Osteocyte (in vitro differentiated cells): ENCODE results near the gene CREB5. TPM values are rescaled to one million over a fixed set of nuclear protein-coding genes. Genes with fewer than 3 reads are reported as not detected.

Experiments
- DNase-seq: peaks from one replicate; pipeline ENCODE4 v3.0.0; 2021; ENCODE audit warnings: mixed read lengths; ENCODE audit not compliant: unreplicated experiment; ENCODE audit errors: extremely low spot score
- H3K27ac Mint-ChIP-seq: one replicate; pipeline ENCODE4 v1.8.0; 2021; ENCODE audit warnings: mild to moderate bottlenecking, mixed read lengths; ENCODE audit not compliant: unreplicated experiment
- H3K27me3 Mint-ChIP-seq: one replicate; pipeline ENCODE4 v1.8.0; 2021; ENCODE audit warnings: mixed read lengths; ENCODE audit not compliant: unreplicated experiment
- H3K36me3 Mint-ChIP-seq: one replicate; pipeline ENCODE4 v1.8.0; 2021; ENCODE audit warnings: mixed read lengths; ENCODE audit not compliant: unreplicated experiment
- H3K4me1 Mint-ChIP-seq: one replicate; pipeline ENCODE4 v1.8.0; 2021; ENCODE audit warnings: mixed read lengths; ENCODE audit not compliant: unreplicated experiment
- H3K4me3 Mint-ChIP-seq: one replicate; pipeline ENCODE4 v1.8.0; 2021; ENCODE audit warnings: mild to moderate bottlenecking, moderate library complexity, mixed read lengths; ENCODE audit not compliant: unreplicated experiment
- H3K9me3 Mint-ChIP-seq: one replicate; pipeline ENCODE4 v1.8.0; 2021; ENCODE audit warnings: mixed read lengths; ENCODE audit not compliant: unreplicated experiment
- CTCF ChIP-seq: fragments of 200-600 bp; sonication (generic); IDR thresholded peaks from 2 replicates; pipeline ENCODE4 v1.5.0; 2021; ENCODE audit warnings: antibody characterized with exemption, mild to moderate bottlenecking, moderate library complexity
- total RNA-seq: library from RNA; stranded (reverse); gene quantifications from 2 replicates; pipeline ENCODE4 v1.2.1, GENCODE V29; 2021

CREB5 gene
- total RNA-seq, 1 donor from 2014 or later = 7.5 TPM

DNA sequence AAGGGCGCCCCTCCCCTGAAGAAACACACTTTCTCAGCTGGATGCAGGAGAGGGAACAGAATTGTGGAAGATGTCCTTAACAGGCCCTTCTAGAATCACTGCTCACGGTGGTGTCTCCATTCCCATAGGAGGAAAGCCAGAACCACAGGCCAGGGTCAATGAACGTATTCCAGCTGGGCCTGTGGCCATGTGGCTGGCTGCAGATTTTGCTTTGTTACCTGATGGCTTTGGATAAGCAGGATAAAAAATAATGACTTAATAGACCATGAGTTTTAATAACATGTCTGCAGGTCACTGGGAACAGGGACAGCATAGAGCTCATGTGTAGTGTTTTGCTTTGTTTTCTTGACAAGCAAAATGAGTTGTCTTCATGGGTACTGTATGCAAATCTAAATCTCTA, 335.5 kb downstream of the CREB5 start:
- no peak for DNase-seq
- H3K4me1 Mint-ChIP-seq = peaks cover 4% of the 10 kb centered on the region
- H3K9me3 Mint-ChIP-seq = no peaks in the 10 kb centered on the region
- TF ChIP-seq CTCF = no peak
- H3K4me3 Mint-ChIP-seq = no peak overlapping the region
- no peak overlapping the region for H3K27ac Mint-ChIP-seq
- H3K27me3 Mint-ChIP-seq = no peaks in the 10 kb centered on the region
- no peaks in the 10 kb centered on the region for H3K36me3 Mint-ChIP-seq

DNA sequence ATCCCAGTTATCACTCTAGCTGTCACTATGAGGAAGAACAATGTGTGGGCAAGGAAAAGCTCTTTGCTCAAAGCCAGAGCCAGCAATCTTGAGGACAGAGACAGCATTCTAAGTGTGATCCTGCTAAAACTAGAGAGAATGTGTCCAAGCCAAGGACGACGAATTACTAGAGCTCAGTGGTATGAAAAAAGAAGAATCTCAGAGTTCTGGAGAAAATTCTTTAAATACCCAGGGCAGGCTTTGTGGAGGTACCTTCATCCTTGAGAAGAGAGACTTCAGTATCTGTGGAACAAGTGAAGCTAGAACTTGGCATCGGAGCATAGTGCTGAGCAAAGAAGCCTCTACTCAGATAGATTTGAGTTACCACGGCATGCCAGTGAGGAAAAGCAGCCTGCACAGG, 336.0 kb downstream of the CREB5 start:
- DNase-seq = no peak
- no peak overlapping the region for H3K4me3 Mint-ChIP-seq
- TF ChIP-seq CTCF = no peak
- no peaks in the 10 kb centered on the region for H3K36me3 Mint-ChIP-seq
- H3K9me3 Mint-ChIP-seq = no peaks in the 10 kb centered on the region
- no peaks in the 10 kb centered on the region for H3K27me3 Mint-ChIP-seq
- H3K4me1 Mint-ChIP-seq = peaks cover 4% of the 10 kb centered on the region
- no peak overlapping the region for H3K27ac Mint-ChIP-seq

DNA sequence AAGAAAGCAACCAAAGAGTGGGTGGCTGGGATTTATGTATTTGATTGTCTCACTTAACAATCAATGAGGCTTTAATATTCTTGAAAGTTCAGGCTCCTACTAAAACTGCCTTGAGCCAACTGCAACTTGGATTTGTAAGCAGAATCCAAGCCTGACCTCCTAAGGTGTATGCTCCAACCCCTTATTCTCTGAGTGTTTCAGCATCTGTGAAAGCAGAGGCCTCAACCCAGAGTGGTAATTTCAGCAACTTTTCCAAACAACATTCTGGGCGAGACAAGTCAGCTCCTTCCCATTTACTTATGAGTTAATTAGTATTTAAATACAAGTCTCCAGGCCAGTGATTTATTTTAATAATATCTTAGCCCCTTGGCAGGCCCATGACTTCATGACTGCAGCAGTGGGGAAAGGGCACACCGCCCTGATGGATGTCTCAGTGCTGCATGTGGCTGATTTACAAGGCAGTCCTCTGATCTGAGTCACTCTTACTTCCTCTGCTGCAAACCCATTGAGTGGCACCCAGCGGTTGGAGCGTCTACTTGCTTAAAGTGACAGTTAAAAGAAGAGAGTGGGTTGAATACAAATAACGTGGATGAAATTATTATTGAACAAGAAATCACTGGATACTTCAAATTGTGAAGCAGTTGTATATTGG, 336.7 kb downstream of the CREB5 start:
- H3K27ac Mint-ChIP-seq = no peak overlapping the region

DNA sequence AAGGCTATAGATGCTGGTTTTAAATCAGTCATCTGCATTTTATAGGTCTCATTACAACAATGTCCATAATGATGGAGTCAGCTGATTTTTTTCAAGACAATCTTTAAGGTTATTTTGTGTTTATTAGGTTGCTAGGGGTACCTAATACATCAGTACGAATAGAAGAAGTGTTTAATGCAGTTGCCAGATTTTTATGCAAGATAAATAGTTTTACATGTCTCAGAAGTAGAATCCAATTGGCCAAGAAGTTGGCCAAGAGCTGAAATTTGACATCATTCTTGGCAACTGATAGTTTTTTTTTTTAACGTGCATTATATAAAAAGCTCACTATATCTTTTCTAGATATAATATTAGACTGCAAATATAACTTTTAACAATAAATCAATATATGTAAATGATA, 337.3 kb downstream of the CREB5 start:
- TF ChIP-seq CTCF = no peak
- Mint-ChIP-seq H3K27ac (no peak overlapping the region), H3K27me3 (no peaks in the 10 kb centered on the region), H3K36me3 (no peaks in the 10 kb centered on the region), H3K4me3 (no peak overlapping the region), H3K9me3 (no peaks in the 10 kb centered on the region), H3K4me1 (peaks cover 4% of the 10 kb centered on the region)
- no peak for DNase-seq

More for the DNA sequence above, 336.7 kb downstream of the CREB5 start:
- no peaks in the 10 kb centered on the region for H3K9me3 Mint-ChIP-seq
- H3K4me3 Mint-ChIP-seq = no peak overlapping the region
- TF ChIP-seq CTCF = no peak
- H3K4me1 Mint-ChIP-seq = peaks cover 4% of the 10 kb centered on the region
- no peaks in the 10 kb centered on the region for H3K36me3 Mint-ChIP-seq
- H3K27me3 Mint-ChIP-seq = no peaks in the 10 kb centered on the region
- no peak for DNase-seq

DNA sequence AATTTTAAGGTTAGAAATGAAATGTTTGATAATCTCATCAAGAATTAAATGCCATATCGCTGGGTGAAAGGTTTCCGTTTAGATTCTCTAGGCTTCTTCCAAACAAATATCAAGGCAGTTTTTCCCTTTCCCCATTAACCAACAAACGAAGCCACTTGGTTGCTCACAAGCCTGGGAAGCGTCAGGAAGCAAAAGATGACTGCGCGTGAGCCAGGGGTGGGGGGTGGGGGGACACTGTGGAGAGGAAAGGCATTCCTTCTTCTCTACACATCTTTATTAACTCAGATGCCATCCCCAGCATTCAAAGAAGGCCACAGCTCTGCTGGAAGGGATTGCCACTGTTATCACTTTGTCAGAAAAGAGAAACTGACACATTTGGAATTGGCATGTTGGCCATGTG, 338.7 kb downstream of the CREB5 start:
- no peak overlapping the region for H3K4me3 Mint-ChIP-seq
- peaks cover 6% of the 10 kb centered on the region for H3K4me1 Mint-ChIP-seq
- TF ChIP-seq CTCF = no peak
- DNase-seq = no peak
- no peaks in the 10 kb centered on the region for H3K27me3 Mint-ChIP-seq
- H3K36me3 Mint-ChIP-seq = no peaks in the 10 kb centered on the region
- no peak overlapping the region for H3K27ac Mint-ChIP-seq
- H3K9me3 Mint-ChIP-seq = no peaks in the 10 kb centered on the region
